SHP77 treated with DMSO at 0.1 percent for 48 hours (cell line): ENCODE results near the gene ATN1.

ENCODE experiments used
- DNase-seq: peaks from one replicate; lab custom pipeline; 2025; lab: John Stamatoyannopoulos, UW

ATN1 gene

GRCh38 chr12:6925540-6926279, 2.0 kb upstream of the ATN1 start:
- DNase-seq, result no peak

GRCh38 chr12:6928022-6928702, 403 bp downstream of the ATN1 start:
- no peak for DNase-seq

GRCh38 chr12:6928703-6929407, 1.1 kb downstream of the ATN1 start:
- no peak for DNase-seq

GRCh38 chr12:6929466-6930452, 2.0 kb downstream of the ATN1 start:
- DNase-seq, result no peak

- no peak for DNase-seq
Measured at GRCh38 chr12:6932766-6933165, 5.0 kb downstream of the ATN1 start.

GRCh38 chr12:6934110-6934509, 6.4 kb downstream of the ATN1 start:
- DNase-seq, result no peak

GRCh38 chr12:6935371-6936193, 7.8 kb downstream of the ATN1 start:
- DNase-seq, result no peak

- DNase-seq, result no peak
Measured at GRCh38 chr12:6936194-6936635, 8.5 kb downstream of the ATN1 start.

- DNase-seq, result no peak
Measured at GRCh38 chr12:6936636-6937480, 9.1 kb downstream of the ATN1 start.

- DNase-seq, result peak; percentile 74
Measured at GRCh38 chr12:6937481-6938352, 10.0 kb downstream of the ATN1 start.

GRCh38 chr12:6938353-6939190, 10.8 kb downstream of the ATN1 start:
- DNase-seq, result no peak

- no peak for DNase-seq
Measured at GRCh38 chr12:6939191-6939540, 11.4 kb downstream of the ATN1 start.

GRCh38 chr12:6941267-6941666, 13.5 kb downstream of the ATN1 start:
- DNase-seq, result no peak

- no peak for DNase-seq
Measured at GRCh38 chr12:6941782-6942181, 14.0 kb downstream of the ATN1 start.

GRCh38 chr12:6942331-6942665, 14.5 kb downstream of the ATN1 start:
- DNase-seq, result no peak

GRCh38 chr12:6943389-6943721, 15.6 kb downstream of the ATN1 start:
- DNase-seq, result peak; percentile 45

- DNase-seq, result peak; percentile 86
Measured at GRCh38 chr12:6943722-6944380, 16.1 kb downstream of the ATN1 start, which contains the start of the genes C12orf57 and RNU7-1. TSS of gene C12orf57 (plus strand) at chr12:6944022. CDS start at chr12:6944122, 100 bp downstream. TSS of gene RNU7-1 (plus strand) at chr12:6943816.
